CD4-positive, alpha-beta T cell (primary cell): ENCODE data around the gene CHD2. TPM values are rescaled to one million over a fixed set of nuclear protein-coding genes. Genes with fewer than 3 reads are reported as not detected.
A peak's percentile ranks its signal among the peaks of the same experiment; 100 is the strongest.

Source experiments
- ATAC-seq: fragments of 200-7000 bp; cut with Tn5 transposase; one replicate; pipeline ENCODE4 v1.10.0; 2022; ENCODE audit warnings: mild to moderate bottlenecking; ENCODE audit not compliant: poor library complexity
- CTCF ChIA-PET: fragments of 350-600 bp; sonication (Branson Sonifier 250); formaldehyde crosslinking; loops from one replicate; lab custom pipeline; 2021; ENCODE audit warnings: antibody characterized with exemption, inconsistent platforms; lab: Charles Lee
- POLR2A ChIA-PET: fragments of 350-600 bp; sonication (Branson Sonifier 250); formaldehyde crosslinking; loops from one replicate; lab custom pipeline; 2021; ENCODE audit warnings: antibody characterized with exemption, inconsistent platforms; lab: Charles Lee
- DNase-seq, 14 experiments: peaks; one replicate each; pipeline ENCODE4 v3.0.0-alpha.2; 2013 to 2020; ENCODE audit warnings: mixed read lengths in 2 of 14
- H3K27ac ChIP-seq, 2 donors: one replicate each; pipeline versions ENCODE4 v1.5.1 to v1.7.0; 2013; ENCODE audit warnings: low read length in 2 of 2, low read depth in 1 of 2, mild to moderate bottlenecking in 1 of 2
- H3K27me3 ChIP-seq, 2 experiments: 1 replicate in 1 of 2; 2 replicates in 1 of 2; pipeline versions ENCODE4 v1.6.1 to v1.7.0; 2013; ENCODE audit warnings: low read length in 2 of 2, control low read depth in 1 of 2, mild to moderate bottlenecking in 1 of 2, moderate library complexity in 1 of 2; ENCODE audit not compliant: insufficient read depth in 2 of 2, control insufficient read depth in 1 of 2
- H3K36me3 ChIP-seq: one replicate; pipeline ENCODE4 v1.6.1; 2013; ENCODE audit warnings: low read length, control low read depth; ENCODE audit not compliant: insufficient read depth
- H3K4me1 ChIP-seq: one replicate; pipeline ENCODE4 v1.6.1; 2013; ENCODE audit warnings: low read length, control low read depth; ENCODE audit not compliant: insufficient read depth
- H3K4me3 ChIP-seq: one replicate; pipeline ENCODE4 v1.5.1; 2013; ENCODE audit warnings: mild to moderate bottlenecking, low read length, moderate library complexity
- H3K9me3 ChIP-seq, 2 experiments: 1 replicate in 1 of 2; 2 replicates in 1 of 2; pipeline versions ENCODE4 v1.6.1 to v1.7.0; 2013; ENCODE audit warnings: low read length in 2 of 2, mild to moderate bottlenecking in 2 of 2, control low read depth in 1 of 2, moderate library complexity in 1 of 2; ENCODE audit not compliant: control insufficient read depth in 1 of 2, insufficient read depth in 1 of 2
- H3K27ac Mint-ChIP-seq: one replicate; pipeline ENCODE4 v1.8.0; 2020; ENCODE audit warnings: mixed read lengths
- H3K27me3 Mint-ChIP-seq: one replicate; pipeline ENCODE4 v1.8.0; 2021; ENCODE audit warnings: mixed read lengths
- H3K36me3 Mint-ChIP-seq: one replicate; pipeline ENCODE4 v1.8.0; 2021; ENCODE audit warnings: low read depth, mixed read lengths
- H3K4me1 Mint-ChIP-seq: one replicate; pipeline ENCODE4 v1.8.0; 2021; ENCODE audit warnings: low read depth, mixed read lengths
- H3K4me3 Mint-ChIP-seq: one replicate; pipeline ENCODE4 v1.8.0; 2020; ENCODE audit warnings: mild to moderate bottlenecking, mixed read lengths
- H3K9me3 Mint-ChIP-seq: one replicate; pipeline ENCODE4 v1.8.0; 2020; ENCODE audit warnings: mixed read lengths
- intact Hi-C, 2 experiments: fragments of 100-400 bp; cut with DNase I in 1 of 2; cut with micrococcal nuclease in 1 of 2; formaldehyde crosslinking; loops; one replicate each; pipeline versions ENCODE4 v1.15.1 to v1.9.0; 2023 to 2025; cut with DNase I, micrococcal nuclease
- total RNA-seq, 174 experiments: library from RNA in 2 of 174; stranded (reverse) in 2 of 174; gene quantifications; one replicate each; pipeline ENCODE4 v1.2.3 and lab custom pipeline; 2021 to 2026
- TF ChIP-seq, protein P1 (sequence below): fragments of 200-600 bp; IDR thresholded peaks from one replicate; pipeline ENCODE4 v1.8.0; 2022; ENCODE audit warnings: antibody characterized with exemption, mild to moderate bottlenecking

CHD2 gene
- total RNA-seq, 2 experiments from 2014 or later, result 615 to 660 TPM

DNA sequence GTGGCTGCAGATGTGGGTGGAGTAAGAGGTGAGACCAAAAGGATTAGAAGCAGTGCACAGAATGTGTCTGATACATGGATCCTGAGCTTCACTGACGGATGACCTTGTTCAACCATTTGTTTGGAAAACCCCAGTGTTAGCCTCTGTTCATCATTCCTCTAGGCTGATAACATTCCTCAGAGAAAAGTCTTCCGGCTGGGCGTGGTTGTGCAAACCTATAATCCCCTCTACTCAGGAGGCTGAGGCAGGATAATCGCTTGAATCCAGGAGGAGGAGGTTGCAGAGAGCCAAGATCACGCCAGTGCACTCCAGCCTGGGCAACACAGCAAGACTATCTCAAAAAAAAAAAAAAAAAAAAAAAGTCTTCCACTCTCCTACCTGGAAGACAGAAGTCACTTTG, 23.1 kb upstream of the CHD2 start:
- Histone ChIP-seq H3K27me3 (no peaks in the 10 kb centered on the region), H3K4me1 (peaks cover 39% of the 10 kb centered on the region), H3K36me3 (no peaks in the 10 kb centered on the region), H3K9me3 (no peaks in the 10 kb centered on the region), H3K27ac (no peak overlapping the region), H3K4me3 (no peak overlapping the region)
- H3K4me1 Mint-ChIP-seq, result peaks cover 48% of the 10 kb centered on the region
- H3K36me3 Mint-ChIP-seq, result peaks cover under 1% of the 10 kb centered on the region
- POLR2A ChIA-PET, result interaction anchor here (1.1 to 13.0 kb wide), 4 partner anchors 23 to 68 kb away, joined by 3 to 913 read pairs (median 155); partner anchors contain the start of gene CHD2
- TF ChIP-seq, protein P1, sequence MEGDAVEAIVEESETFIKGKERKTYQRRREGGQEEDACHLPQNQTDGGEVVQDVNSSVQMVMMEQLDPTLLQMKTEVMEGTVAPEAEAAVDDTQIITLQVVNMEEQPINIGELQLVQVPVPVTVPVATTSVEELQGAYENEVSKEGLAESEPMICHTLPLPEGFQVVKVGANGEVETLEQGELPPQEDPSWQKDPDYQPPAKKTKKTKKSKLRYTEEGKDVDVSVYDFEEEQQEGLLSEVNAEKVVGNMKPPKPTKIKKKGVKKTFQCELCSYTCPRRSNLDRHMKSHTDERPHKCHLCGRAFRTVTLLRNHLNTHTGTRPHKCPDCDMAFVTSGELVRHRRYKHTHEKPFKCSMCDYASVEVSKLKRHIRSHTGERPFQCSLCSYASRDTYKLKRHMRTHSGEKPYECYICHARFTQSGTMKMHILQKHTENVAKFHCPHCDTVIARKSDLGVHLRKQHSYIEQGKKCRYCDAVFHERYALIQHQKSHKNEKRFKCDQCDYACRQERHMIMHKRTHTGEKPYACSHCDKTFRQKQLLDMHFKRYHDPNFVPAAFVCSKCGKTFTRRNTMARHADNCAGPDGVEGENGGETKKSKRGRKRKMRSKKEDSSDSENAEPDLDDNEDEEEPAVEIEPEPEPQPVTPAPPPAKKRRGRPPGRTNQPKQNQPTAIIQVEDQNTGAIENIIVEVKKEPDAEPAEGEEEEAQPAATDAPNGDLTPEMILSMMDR, result no peak
- intact Hi-C loops, result loop anchor here in 1 of 2 experiments (2.0 kb wide), 1 partner anchor 16 kb away; no protein-coding TSS in a partner anchor
- H3K4me3 Mint-ChIP-seq, result no peak overlapping the region
- no peaks in the 10 kb centered on the region for H3K9me3 Mint-ChIP-seq
- DNase-seq (no peak), ATAC-seq (no peak)
- no peaks in the 10 kb centered on the region for H3K27me3 Mint-ChIP-seq
- CTCF ChIA-PET, result no interaction called here
- no peak overlapping the region for H3K27ac Mint-ChIP-seq

DNA sequence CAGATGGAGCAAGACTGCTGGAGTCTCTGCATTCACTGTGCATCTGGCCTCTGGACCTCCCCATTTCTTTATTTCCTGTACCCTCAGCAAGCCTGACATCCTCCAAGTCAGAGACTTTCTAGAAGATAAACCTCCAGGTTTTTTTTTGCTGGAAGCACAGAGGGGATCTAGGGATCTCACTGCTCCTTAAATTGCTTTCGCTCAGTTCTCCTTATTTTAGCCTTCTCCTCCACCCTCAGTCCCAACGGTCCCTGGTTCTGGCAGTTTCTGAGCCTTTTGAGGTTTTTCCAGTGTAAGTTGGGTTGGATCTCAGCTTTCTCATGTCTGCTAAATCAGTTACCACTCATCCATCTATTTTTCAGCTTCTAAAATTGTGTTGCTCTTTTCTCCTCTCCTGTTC, 22.7 kb upstream of the CHD2 start:
- intact Hi-C loops, result loop anchor here in 1 of 2 experiments (2.0 kb wide), 1 partner anchor 17 kb away; no protein-coding TSS in a partner anchor
- Histone ChIP-seq H3K36me3 (no peaks in the 10 kb centered on the region), H3K27me3 (no peaks in the 10 kb centered on the region), H3K4me1 (peaks cover 41% of the 10 kb centered on the region), H3K4me3 (no peak overlapping the region), H3K9me3 (no peaks in the 10 kb centered on the region), H3K27ac (no peak overlapping the region)
- Mint-ChIP-seq H3K36me3 (peaks cover 5% of the 10 kb centered on the region), H3K9me3 (no peaks in the 10 kb centered on the region), H3K27me3 (no peaks in the 10 kb centered on the region), H3K4me1 (peaks cover 52% of the 10 kb centered on the region), H3K4me3 (no peak overlapping the region), H3K27ac (no peak overlapping the region)
- ATAC-seq, result no peak
- ChIA-PET CTCF (no interaction called here), POLR2A (interaction anchor here (1.1 to 13.0 kb wide), 4 partner anchors 23 to 68 kb away, joined by 3 to 913 read pairs (median 155); partner anchors contain the start of gene CHD2)
- DNase-seq, result no peak
- TF ChIP-seq, protein P1, result no peak

DNA sequence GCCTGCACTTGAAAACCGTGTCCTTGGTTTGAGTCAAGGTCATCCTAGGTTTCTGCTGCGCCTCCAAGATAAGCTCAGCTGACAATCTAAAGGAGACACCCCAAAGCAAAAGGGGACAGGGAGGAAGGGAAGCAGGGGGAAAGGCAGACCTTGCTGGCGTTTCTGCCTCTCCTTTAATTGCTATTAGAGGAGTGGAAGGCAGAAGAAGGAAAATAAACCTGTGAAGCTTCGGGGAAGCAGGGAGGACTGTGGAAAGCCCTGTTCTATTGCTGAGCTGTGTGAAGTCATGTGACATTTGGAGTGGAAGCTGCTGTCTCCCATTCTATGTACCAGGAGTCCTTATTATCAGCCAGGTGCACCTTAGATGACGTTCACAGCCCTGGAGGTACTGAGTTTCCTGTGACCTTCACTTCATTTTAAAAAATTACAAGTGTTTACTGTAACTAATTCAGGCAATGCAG, 21.5 kb upstream of the CHD2 start:
- intact Hi-C loops, result no loop called here
- ChIA-PET POLR2A (interaction anchor here (2.4 to 20.1 kb wide), 7 partner anchors 16 to 70 kb away, joined by 25 to 1007 read pairs (median 305); partner anchors contain the start of gene CHD2), CTCF (interaction anchor here (1.0 to 8.1 kb wide), 3 partner anchors 18 to 69 kb away, joined by 3 to 118 read pairs (median 3); no protein-coding TSS in a partner anchor)
- DNase-seq (no peak), ATAC-seq (no peak)
- peaks cover 41% of the 10 kb centered on the region for H3K4me1 ChIP-seq
- no peak overlapping the region for H3K27ac ChIP-seq
- TF ChIP-seq, protein P1, result no peak
- H3K4me3 ChIP-seq, result no peak overlapping the region
- no peaks in the 10 kb centered on the region for H3K9me3 ChIP-seq
- Mint-ChIP-seq H3K27ac (peak overlapping the region; percentile 24), H3K4me3 (no peak overlapping the region), H3K9me3 (no peaks in the 10 kb centered on the region), H3K27me3 (peaks cover 3% of the 10 kb centered on the region), H3K36me3 (peaks cover 11% of the 10 kb centered on the region), H3K4me1 (peaks cover 53% of the 10 kb centered on the region)
- no peaks in the 10 kb centered on the region for H3K27me3 ChIP-seq
- H3K36me3 ChIP-seq, result no peaks in the 10 kb centered on the region
